B cell (primary cell): ENCODE data around the gene PAK4. TPM values are rescaled to one million over a fixed set of nuclear protein-coding genes. Genes with fewer than 3 reads are reported as not detected.

Experiments used
- ATAC-seq: fragments of 200-7000 bp; cut with Tn5 transposase; one replicate; pipeline ENCODE4 v1.10.0; 2021; ENCODE audit warnings: low read depth, mild to moderate bottlenecking, moderate number of reproducible peaks, moderate library complexity
- CTCF ChIA-PET: fragments of 350-600 bp; sonication (Branson Sonifier 250); formaldehyde crosslinking; loops from one replicate; lab custom pipeline; 2021; ENCODE audit warnings: antibody characterized with exemption, inconsistent platforms; lab: Charles Lee
- POLR2A ChIA-PET: fragments of 350-600 bp; sonication (Branson Sonifier 250); formaldehyde crosslinking; loops from one replicate; lab custom pipeline; 2021; ENCODE audit warnings: antibody characterized with exemption; lab: Charles Lee
- DNase-seq: peaks from one replicate; pipeline ENCODE4 v3.0.0; 2013
- H2AFZ ChIP-seq: 2 replicates; pipeline ENCODE4 v1.6.1; 2012; ENCODE audit warnings: mild to moderate bottlenecking, low read depth, low read length; ENCODE audit not compliant: insufficient read depth, poor library complexity, severe bottlenecking
- H3K27ac ChIP-seq, 2 donors: 1 replicate in 1 of 2; 2 replicates in 1 of 2; pipeline ENCODE4 v1.5.1; 2012 to 2013; ENCODE audit warnings: low read length in 2 of 2, mild to moderate bottlenecking in 2 of 2, moderate library complexity in 1 of 2
- H3K27me3 ChIP-seq, 4 experiments: fragments of 200-600 bp in 1 of 4; sonication (generic) in 1 of 4; replicated peaks in 1 of 4; 1 replicate in 2 of 4; 2 replicates in 2 of 4; pipeline versions ENCODE4 v1.6.1 to v1.7.0; 2013 to 2016; ENCODE audit warnings: low read length in 3 of 4, mild to moderate bottlenecking in 2 of 4, mixed read lengths in 1 of 4, moderate library complexity in 1 of 4; ENCODE audit not compliant: insufficient read depth in 4 of 4, control insufficient read depth in 3 of 4; ENCODE audit errors: control extremely low read depth in 1 of 4
- H3K36me3 ChIP-seq, 2 experiments: replicated peaks in 1 of 2; 1 replicate in 1 of 2; 2 replicates in 1 of 2; pipeline versions ENCODE4 v1.6.1 to v1.7.1; 2013; ENCODE audit warnings: low read length in 1 of 2; ENCODE audit not compliant: insufficient read depth in 2 of 2, control insufficient read depth in 1 of 2; ENCODE audit errors: control extremely low read depth in 1 of 2, extremely low read depth in 1 of 2
- H3K4me1 ChIP-seq, 2 donors: fragments of 200-600 bp in 1 of 2; sonication (generic) in 1 of 2; 1 replicate in 1 of 2; 2 replicates in 1 of 2; pipeline versions ENCODE4 v1.5.1 to v1.6.1; 2013 to 2017; ENCODE audit warnings: low read length in 2 of 2; ENCODE audit not compliant: control insufficient read depth in 2 of 2, insufficient read depth in 2 of 2
- H3K4me2 ChIP-seq: replicated peaks from 2 replicates; pipeline ENCODE3; 2012; ENCODE audit warnings: mild to moderate bottlenecking, low read depth, low read length; ENCODE audit not compliant: poor library complexity, severe bottlenecking
- H3K4me3 ChIP-seq, 5 experiments: fragments of 200-600 bp in 1 of 5; sonication (generic) in 1 of 5; 1 replicate in 3 of 5; 2 replicates in 2 of 5; pipeline versions ENCODE4 v1.5.1 to v1.7.0; 2011 to 2016; ENCODE audit warnings: low read length in 4 of 5, mild to moderate bottlenecking in 4 of 5, low read depth in 2 of 5, control low read depth in 1 of 5, moderate library complexity in 1 of 5; ENCODE audit not compliant: insufficient read depth in 1 of 5; ENCODE audit errors: control extremely low read depth in 1 of 5, extremely low read depth in 1 of 5
- H3K79me2 ChIP-seq: fragments of 200-600 bp; sonication (generic); one replicate; pipeline ENCODE4 v1.6.0; 2016; ENCODE audit warnings: low read length; ENCODE audit not compliant: control insufficient read depth, insufficient read depth
- H3K9ac ChIP-seq: fragments of 200-600 bp; sonication (generic); 2 replicates; pipeline ENCODE4 v1.6.1; 2017; ENCODE audit warnings: mild to moderate bottlenecking, low read length, moderate library complexity
- H3K9me3 ChIP-seq, 3 donors: one replicate each; pipeline versions ENCODE4 v1.6.1 to v1.7.1; 2013; ENCODE audit warnings: low read length in 2 of 3; ENCODE audit not compliant: control insufficient read depth in 2 of 3, insufficient read depth in 1 of 3; ENCODE audit errors: control extremely low read depth in 1 of 3
- H4K20me1 ChIP-seq: 2 replicates; pipeline ENCODE4 v1.6.0; 2012; ENCODE audit warnings: mild to moderate bottlenecking, low read length; ENCODE audit not compliant: insufficient read depth, control insufficient read depth, poor library complexity, severe bottlenecking
- H3K27ac Mint-ChIP-seq: one replicate; pipeline ENCODE4 v1.8.0; 2021; ENCODE audit warnings: mixed read lengths
- H3K27me3 Mint-ChIP-seq: one replicate; pipeline ENCODE4 v1.8.0; 2021; ENCODE audit warnings: mixed read lengths
- H3K4me1 Mint-ChIP-seq: one replicate; pipeline ENCODE4 v1.8.0; 2021; ENCODE audit warnings: mixed read lengths
- H3K4me3 Mint-ChIP-seq: one replicate; pipeline ENCODE4 v1.8.0; 2021; ENCODE audit warnings: mixed read lengths
- H3K9me3 Mint-ChIP-seq: one replicate; pipeline ENCODE4 v1.8.0; 2022; ENCODE audit warnings: mixed read lengths; ENCODE audit not compliant: insufficient read depth
- CTCF ChIP-seq: fragments of 200-600 bp; IDR thresholded peaks from one replicate; pipeline ENCODE4 v1.8.0; 2022; ENCODE audit warnings: antibody characterized with exemption, mild to moderate bottlenecking
- EZH2 ChIP-seq: IDR thresholded peaks from 2 replicates; pipeline ENCODE4 v1.6.1; 2012; ENCODE audit warnings: borderline replicate concordance, low read depth, mild to moderate bottlenecking, moderate library complexity, low read length; ENCODE audit not compliant: insufficient read depth, poor library complexity, severe bottlenecking
- WGBS: methylation state at CpG from one replicate; pipeline ENCODE4 v1.1.5; 2013; ENCODE audit warnings: missing lambda C conversion rate; ENCODE audit not compliant: insufficient coverage; 5-methylcytosine and 5-hydroxymethylcytosine counted together
- intact Hi-C: fragments of 100-400 bp; cut with micrococcal nuclease; formaldehyde crosslinking; loops from one replicate; pipeline ENCODE4 v1.10.0; 2022
- polyA plus RNA-seq: library from polyadenylated mRNA; depleted of rRNA; stranded (reverse); fragments of >200 nt; gene quantifications from 2 replicates; pipeline ENCODE4 v1.2.3, GENCODE V29; 2012
- total RNA-seq, 2 donors: library from RNA; stranded (reverse); fragments of 120-200 nt in 1 of 2; gene quantifications; 1 replicate in 1 of 2; 2 replicates in 1 of 2; pipeline versions ENCODE4 v1.2.3 to v1.2.4, GENCODE V29; 2013 to 2022

The PAK4 gene
- total and polyA plus RNA-seq, 2 donors (not counting 1 experiment from before 2014, with no cell fraction given): 12.0 to 23.3 TPM

GRCh38 chr19:39193803-39194202 lies 68.2 kb downstream of the PAK4 start:
- Histone ChIP-seq H3K27ac (no peak overlapping the region), H4K20me1 (no peaks in the 10 kb centered on the region), H3K4me2 (no peak overlapping the region), H3K9me3 (no peaks in the 10 kb centered on the region), H3K79me2 (no peaks in the 10 kb centered on the region), H3K36me3 (no peaks in the 10 kb centered on the region), H3K9ac (no peak overlapping the region), H3K27me3 (peaks cover 0 to 35% (median 14%) of the 10 kb centered on the region in 4 experiments), H3K4me3 (no peak overlapping the region), H3K4me1 (peaks cover 0 to 18% of the 10 kb centered on the region in 2 donors), H2AFZ (no peak overlapping the region)
- Mint-ChIP-seq H3K27me3 (peaks cover 46% of the 10 kb centered on the region), H3K9me3 (no peaks in the 10 kb centered on the region), H3K4me3 (no peak overlapping the region), H3K27ac (no peak overlapping the region), H3K4me1 (peaks cover 13% of the 10 kb centered on the region)
- intact Hi-C loops: no loop called here
- TF ChIP-seq EZH2 (no peak), CTCF (no peak)
- ATAC-seq: no peak
- ChIA-PET CTCF (no interaction called here), POLR2A (no interaction called here)
- no peak for DNase-seq
- 81% methylated on average over 6 of the region's 8 CpGs for WGBS

- H3K79me2 ChIP-seq: no peaks in the 10 kb centered on the region
- no peak overlapping the region for H3K9ac ChIP-seq
- H3K9me3 ChIP-seq: no peaks in the 10 kb centered on the region
- Mint-ChIP-seq H3K27me3 (peaks cover 49% of the 10 kb centered on the region), H3K27ac (no peak overlapping the region), H3K4me1 (peaks cover 13% of the 10 kb centered on the region), H3K4me3 (no peak overlapping the region), H3K9me3 (no peaks in the 10 kb centered on the region)
- intact Hi-C loops: no loop called here
- 79% methylated on average over 2 of the region's 9 CpGs for WGBS
- H3K36me3 ChIP-seq: no peaks in the 10 kb centered on the region
- ChIA-PET POLR2A (no interaction called here), CTCF (no interaction called here)
- ATAC-seq (no peak), DNase-seq (no peak)
- no peak overlapping the region for H3K27ac ChIP-seq
- peaks cover 0 to 18% of the 10 kb centered on the region in 2 donors for H3K4me1 ChIP-seq
- no peak overlapping the region for H2AFZ ChIP-seq
- H3K27me3 ChIP-seq: peaks cover 0 to 44% (median 15%) of the 10 kb centered on the region in 4 experiments
- H3K4me3 ChIP-seq: no peak overlapping the region
- TF ChIP-seq CTCF: no peak
- TF ChIP-seq EZH2: no peak
- no peaks in the 10 kb centered on the region for H4K20me1 ChIP-seq
- H3K4me2 ChIP-seq: no peak overlapping the region
Observed at GRCh38 chr19:39194832-39195542, 69.4 kb downstream of the PAK4 start.
